GM21515 (cell line): Measurements from ENCODE around the gene CHRNA10.

Source experiments
- ATAC-seq: cut with Tn5 transposase; IDR thresholded peaks from one replicate; pipeline ENCODE4 v1.9.1; 2021; ENCODE audit not compliant: unreplicated experiment

CHRNA10 gene

GRCh38 chr11:3671334-3672254 is at the start of gene CHRNA10:
Gene CHRNA10 (minus strand): TSS chr11:3671384. CDS start chr11:3671312, 72 bp downstream.
- no peak for ATAC-seq

- ATAC-seq, result no peak
These were observed 41.1 kb upstream of the CHRNA10 start for GRCh38 chr11:3712274-3712673.

- ATAC-seq, result no peak
These were observed 39.5 kb upstream of the CHRNA10 start for GRCh38 chr11:3710485-3711259.

- no peak for ATAC-seq
These were observed 38.8 kb upstream of the CHRNA10 start for GRCh38 chr11:3709977-3710376.

- no peak for ATAC-seq
These were observed 36.0 kb upstream of the CHRNA10 start for GRCh38 chr11:3707176-3707575.

GRCh38 chr11:3703383-3703782 is 32.2 kb upstream of the CHRNA10 start:
- no peak for ATAC-seq

- ATAC-seq, result no peak
These were observed 29.7 kb upstream of the CHRNA10 start for GRCh38 chr11:3700910-3701309.

- ATAC-seq, result no peak
These were observed 29.2 kb upstream of the CHRNA10 start for GRCh38 chr11:3700410-3700809.

- no peak for ATAC-seq
These were observed 15.6 kb upstream of the CHRNA10 start for GRCh38 chr11:3686751-3687150.

GRCh38 chr11:3685923-3686322 is 14.7 kb upstream of the CHRNA10 start:
- ATAC-seq, result no peak

GRCh38 chr11:3684819-3685172 is 13.6 kb upstream of the CHRNA10 start:
- no peak for ATAC-seq

GRCh38 chr11:3684129-3684818 is 13.1 kb upstream of the CHRNA10 start:
- no peak for ATAC-seq

GRCh38 chr11:3683039-3683438 is 11.9 kb upstream of the CHRNA10 start:
- no peak for ATAC-seq

GRCh38 chr11:3679077-3679476 is 7.9 kb upstream of the CHRNA10 start:
- no peak for ATAC-seq

- no peak for ATAC-seq
These were observed 4.8 kb upstream of the CHRNA10 start for GRCh38 chr11:3675971-3676370.

GRCh38 chr11:3674189-3674588 is 3.0 kb upstream of the CHRNA10 start:
- ATAC-seq, result no peak

- no peak for ATAC-seq
These were observed 1.4 kb downstream of the CHRNA10 start for GRCh38 chr11:3669742-3670183.

- no peak for ATAC-seq
These were observed 2.1 kb downstream of the CHRNA10 start for GRCh38 chr11:3669128-3669527.

GRCh38 chr11:3667149-3668035 is 3.8 kb downstream of the CHRNA10 start:
- ATAC-seq, result no peak

- no peak for ATAC-seq
These were observed 5.1 kb downstream of the CHRNA10 start for GRCh38 chr11:3666023-3666530.
